GM19239 (cell line): ENCODE data around the gene CR1.
"Not testable (repeated sequence)": the region's sequence is repeated elsewhere in the genome, so short reads cannot be mapped to it uniquely, and the experiment has no call there.

Experiments
- DNase-seq: peaks from one replicate; pipeline ENCODE4 v3.0.0; 2011; ENCODE audit warnings: low spot score; ENCODE audit not compliant: insufficient read length
- FAIRE-seq: peaks from 2 replicates; lab custom pipeline; 2011; peaks lifted over from hg19 to GRCh38; lab: Jason Lieb, UNC

CR1 gene

DNA sequence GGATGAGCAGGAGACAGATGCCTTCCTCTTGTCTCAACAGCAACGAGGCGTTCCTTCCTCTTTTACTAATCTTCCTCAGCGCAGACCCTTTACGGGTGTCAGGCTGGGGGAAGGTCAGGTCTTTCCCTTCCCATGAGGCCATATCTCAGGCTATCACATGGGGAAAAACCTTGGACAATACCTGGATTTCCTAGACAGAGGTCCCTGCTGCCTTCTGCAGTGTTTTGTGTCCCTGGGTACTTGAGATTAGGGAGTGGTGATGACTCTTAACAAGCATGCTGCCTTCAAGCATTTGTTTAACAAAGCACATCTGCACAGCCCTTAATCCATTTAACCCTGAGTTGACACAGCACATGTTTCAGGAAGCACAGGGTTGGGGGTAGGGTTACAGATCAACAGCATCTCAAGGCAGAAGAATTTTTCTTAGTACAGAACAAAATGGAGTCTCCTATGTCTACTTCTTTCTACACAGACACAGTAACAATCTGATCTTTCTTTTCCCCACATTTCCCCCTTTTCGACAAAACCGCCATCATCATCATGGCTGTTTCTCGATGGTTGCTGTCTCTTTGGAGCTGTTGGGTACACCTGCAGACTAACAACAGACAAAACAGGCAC, 139.7 kb downstream of the CR1 start:
- DNase-seq = not testable (repeated sequence)

DNA sequence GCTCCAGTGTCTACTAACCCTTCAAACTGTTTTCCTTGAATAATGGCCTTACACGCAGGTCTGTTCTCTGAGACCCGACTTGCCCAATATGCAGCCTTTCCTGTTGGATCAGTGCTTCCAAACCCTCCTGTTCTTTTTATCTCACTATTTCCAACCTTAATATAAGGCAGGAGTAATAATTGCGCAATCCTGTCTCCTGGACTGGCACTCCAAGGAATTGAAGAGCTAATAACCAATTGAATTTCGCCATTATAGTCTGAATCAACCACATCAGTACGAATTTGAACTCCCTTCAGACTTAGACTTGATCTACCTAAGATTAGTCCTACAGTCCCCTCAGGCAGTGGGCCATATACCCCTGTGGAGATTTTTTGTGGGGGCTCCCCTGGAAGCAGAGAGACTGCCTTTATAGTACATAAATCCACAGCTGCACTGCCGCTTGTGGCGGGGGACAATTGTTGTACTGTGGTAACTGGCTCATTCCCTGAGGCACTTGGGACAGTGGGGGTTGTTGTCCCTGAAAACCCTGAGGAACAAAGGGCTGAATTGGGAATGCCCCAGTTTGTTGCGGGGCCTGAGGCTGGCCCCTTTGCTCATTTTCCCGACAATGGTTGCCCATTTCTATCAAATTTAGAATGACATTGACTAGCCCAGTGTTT, 142.7 kb downstream of the CR1 start:
- not testable (repeated sequence) for FAIRE-seq, DNase-seq

More for the DNA sequence above, 139.7 kb downstream of the CR1 start:
- not testable (repeated sequence) for FAIRE-seq

- FAIRE-seq, DNase-seq: not testable (repeated sequence)
Observed at GRCh38 chr1:207639362-207639761, 143.4 kb downstream of the CR1 start.

DNA sequence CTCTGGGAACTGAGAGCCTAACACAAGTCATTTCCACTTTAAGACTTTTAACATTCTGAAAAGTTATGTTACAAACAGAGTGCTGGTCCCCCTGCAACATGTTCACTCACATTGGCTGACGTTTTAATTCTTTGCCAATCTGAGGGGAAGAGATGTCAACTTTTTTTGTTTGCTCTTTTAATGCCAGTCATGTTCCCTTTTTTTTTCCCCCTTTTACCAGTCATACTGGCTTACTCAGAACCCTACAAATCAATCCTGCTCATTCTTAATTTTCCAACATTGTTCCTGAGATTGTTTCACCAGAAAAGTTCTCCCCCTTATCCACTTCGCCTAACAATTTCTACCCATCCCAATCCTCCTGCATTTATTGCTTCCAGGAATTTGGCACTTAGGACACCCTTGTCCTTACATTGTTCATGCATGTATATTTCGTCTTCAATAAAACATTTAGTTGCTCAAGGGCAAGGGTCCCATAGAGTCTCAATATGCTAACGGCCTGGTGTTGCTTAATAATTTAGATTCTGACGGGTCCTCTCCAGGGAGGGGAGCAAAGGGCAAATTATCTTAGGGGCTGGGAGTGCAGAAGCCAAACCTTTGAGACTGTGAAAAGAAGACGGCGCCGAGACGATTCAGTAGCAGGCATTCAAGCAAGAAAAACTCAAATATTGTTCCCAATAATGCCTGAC, 148.4 kb downstream of the CR1 start:
- FAIRE-seq (peak; percentile 56), DNase-seq (no peak)

DNA sequence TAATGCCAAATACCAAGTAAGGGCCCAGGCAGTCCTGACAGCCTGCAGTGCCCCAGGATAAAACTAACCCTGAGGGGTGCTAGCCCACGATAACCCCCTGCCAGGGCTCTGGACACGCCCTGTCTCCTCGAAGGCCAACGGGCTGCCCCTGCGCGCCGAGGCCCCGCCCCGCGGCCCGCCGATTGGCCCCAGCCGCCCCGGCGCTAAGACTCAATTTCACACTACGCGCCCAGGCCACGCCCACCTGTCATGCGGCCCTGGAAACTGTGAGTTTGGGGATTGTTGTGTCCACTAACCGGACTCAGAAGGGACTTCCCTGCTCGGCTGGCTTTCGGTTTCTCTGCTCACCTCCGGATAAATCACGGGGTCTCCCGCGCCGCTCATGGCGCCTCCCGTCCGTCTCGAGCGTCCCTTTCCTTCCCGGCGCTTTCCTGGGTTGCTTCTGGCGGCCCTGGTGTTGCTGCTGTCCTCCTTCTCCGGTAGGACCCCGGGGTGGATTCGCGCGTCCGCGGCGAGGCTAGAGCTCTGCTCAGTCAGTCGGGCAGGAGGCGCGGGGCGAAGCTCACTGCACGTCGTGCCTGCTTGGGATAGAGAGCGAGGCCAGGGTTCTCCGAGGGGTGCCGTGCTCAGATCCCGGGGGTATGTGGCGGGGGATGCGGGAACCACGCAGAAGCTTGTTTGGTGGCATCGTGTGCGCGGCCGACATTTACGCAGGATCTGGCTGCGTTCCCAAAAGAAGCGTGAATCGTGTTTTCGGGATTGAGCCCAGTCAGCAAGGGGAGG, 149.1 kb downstream of the CR1 start, which contains the start of gene CR1L:
Gene CR1L, plus strand, starts transcription at position 282 of the 783 bp plus-strand sequence. Its CDS starts 101 bp downstream, at position 383.
- peak; percentile 50 for DNase-seq
- peak; percentile 67 for FAIRE-seq

GRCh38 chr1:207645635-207646081, 149.7 kb downstream of the CR1 start:
- no peak for DNase-seq

GRCh38 chr1:207646171-207646570, 150.2 kb downstream of the CR1 start:
- FAIRE-seq (no peak), DNase-seq (no peak)

More at GRCh38 chr1:207645635-207646081, 149.7 kb downstream of the CR1 start:
- FAIRE-seq = no peak

DNA sequence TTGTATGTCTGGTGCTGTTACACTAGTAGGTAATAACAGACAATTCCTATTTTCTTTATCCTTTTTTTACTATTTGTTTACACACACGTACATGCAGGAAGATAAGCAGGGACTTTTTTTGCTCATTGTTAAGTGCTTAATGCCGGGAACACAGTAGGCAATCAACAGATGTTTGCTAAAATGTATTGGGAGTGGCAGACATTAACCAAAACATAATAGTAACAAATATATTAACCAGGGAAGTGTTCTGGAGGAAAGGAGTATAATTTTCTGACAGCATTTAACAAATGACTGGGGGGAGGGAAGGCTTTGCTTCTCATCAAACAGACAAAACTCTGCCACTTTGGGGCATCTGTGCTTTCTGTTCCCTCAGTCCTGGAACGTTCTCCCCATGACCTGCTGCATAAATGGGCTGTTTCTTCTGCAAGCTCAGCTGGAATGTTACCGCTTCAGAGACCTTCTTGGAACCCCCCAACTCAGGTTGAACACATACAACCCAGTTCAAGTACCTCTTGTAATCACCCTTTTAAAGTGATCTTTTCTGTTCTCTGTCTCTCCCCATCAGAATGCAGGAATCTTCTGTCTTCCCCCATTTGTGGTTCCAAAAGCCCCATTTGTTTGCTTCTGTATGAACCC, 151.1 kb downstream of the CR1 start:
- DNase-seq = no peak
- FAIRE-seq = no peak

DNA sequence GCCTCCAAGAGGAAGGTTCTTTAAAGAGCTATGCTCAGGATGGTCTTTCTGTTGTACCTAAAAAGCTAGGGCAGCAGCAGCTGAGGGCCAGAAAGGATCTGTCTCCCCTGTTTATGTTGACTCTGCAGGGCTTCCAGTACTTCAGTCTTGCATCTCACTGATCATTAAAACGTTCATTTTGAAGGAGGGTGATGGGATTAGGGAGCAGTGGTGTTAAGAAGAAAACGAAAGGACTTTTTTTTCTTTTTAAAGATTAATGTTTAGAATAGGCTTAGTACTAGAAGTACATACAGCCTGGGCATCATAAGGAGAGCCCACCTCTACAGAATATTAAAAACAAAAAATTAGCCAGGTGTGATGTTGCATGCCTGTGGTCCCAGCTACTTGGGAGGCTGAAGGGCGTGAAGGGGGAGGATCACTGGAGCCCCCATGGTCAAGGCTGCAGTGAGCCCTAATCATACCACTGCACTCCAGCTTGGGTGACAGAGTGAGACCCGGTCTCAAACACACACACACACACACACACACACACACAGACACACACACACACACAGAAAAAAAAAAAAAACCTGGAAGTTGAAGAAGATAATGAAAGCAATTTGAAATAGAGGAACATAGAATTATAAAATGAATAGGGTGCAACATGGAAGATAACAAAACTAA, 151.8 kb downstream of the CR1 start:
- FAIRE-seq = peak; percentile 26
- DNase-seq = no peak

- no peak for FAIRE-seq
- DNase-seq = no peak
Observed at GRCh38 chr1:207648334-207649209, 152.6 kb downstream of the CR1 start.

DNA sequence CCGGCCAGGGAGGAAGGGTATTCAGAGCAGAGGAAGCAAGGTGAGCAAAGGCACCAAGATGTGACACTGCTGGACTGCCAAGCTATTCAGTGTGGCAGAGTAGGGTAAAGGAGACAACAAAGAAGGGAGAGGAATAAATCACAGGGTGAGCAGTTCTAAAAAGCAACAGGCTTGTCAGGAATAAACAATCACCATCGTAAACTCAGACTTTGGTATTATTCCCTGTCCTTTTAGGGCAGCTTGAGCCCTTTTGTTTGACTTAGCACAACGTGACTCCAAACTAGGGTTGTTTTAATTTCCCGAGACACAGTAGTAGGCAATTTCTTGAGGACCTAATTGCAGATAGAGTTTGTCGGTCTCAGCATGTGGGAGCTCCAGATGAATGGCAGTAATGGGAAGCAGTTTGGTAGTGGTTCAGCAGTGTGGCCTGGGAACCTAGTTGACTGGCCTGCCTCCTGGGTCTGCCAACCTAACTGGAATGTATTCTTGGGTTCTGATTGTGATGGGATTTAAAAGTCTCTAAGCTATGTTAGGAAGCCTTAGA, 153.3 kb downstream of the CR1 start:
- DNase-seq (no peak), FAIRE-seq (no peak)

DNA sequence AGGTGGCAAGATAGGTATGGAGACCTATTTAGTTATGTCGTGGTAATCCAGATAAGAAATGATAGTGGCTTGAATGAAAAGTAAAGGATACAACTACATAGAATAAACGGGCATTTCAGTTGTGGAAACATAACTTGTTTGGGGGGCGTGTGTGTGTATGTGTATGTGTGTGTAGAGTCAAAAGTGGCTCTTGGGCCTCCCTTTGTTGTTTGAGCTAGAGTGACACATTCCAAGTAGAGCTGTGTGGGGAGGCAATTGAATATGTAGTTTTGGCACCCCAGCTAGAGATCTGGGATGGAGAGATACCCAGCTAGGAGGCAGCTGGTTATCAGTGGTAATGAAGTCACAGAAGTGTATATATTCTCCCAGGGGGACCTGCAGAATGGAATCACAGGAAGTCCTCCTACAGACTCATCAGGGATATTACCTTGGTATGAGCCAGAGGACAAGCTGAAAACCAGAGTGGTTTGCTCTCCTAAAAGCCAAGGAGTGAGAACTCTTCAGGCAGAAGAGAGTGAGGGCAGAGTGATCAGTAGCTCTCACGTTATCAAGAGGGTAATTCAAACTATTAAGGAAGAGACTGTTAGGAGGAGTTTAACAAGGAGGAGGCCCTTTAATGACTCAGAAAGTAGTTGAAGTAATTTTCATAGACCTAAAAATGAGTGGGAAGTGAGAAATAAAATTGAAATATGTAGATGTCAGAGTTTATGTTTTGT, 154.1 kb downstream of the CR1 start:
- FAIRE-seq (no peak), DNase-seq (no peak)

- FAIRE-seq = no peak
- no peak for DNase-seq
Observed at GRCh38 chr1:207651583-207651982, 155.6 kb downstream of the CR1 start.

DNA sequence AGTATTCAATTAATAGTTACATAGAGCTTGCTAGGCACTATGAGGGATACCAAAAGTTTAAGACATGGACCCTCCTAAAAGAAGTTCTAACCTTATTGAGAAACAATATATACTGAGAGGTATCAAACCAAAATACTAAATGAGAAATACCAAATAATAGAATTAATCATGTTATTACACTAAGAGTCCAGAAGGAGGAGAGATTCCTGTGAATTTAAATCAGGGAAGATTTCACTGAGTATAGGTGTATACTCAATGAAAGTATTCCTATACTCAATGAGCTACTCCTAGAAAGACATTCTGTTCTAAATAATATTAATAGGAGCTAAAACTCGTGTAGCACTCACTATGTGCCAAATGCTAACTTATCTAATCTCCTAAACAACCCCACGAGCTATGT, 158.4 kb downstream of the CR1 start:
- DNase-seq = no peak
- no peak for FAIRE-seq

DNA sequence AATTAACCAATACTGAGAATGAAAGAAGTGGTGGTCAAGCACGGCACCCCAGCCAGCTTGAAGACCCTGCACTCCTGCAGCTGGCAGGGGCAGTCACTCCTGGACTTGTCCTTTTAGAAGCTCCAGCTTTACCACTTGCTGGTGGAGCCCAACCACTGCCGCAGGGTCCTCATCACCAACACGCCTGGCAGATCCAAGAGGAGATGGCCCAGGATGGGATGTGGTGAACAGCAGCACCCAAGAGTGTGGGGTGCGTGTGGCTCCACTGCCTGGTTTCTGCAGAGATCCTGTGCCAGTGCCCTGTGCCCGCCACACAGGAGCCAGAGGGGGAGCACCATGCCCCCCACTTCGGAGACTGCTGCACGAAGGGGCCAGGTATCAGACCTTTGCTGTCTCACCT, 162.5 kb downstream of the CR1 start:
- no peak for FAIRE-seq

DNA sequence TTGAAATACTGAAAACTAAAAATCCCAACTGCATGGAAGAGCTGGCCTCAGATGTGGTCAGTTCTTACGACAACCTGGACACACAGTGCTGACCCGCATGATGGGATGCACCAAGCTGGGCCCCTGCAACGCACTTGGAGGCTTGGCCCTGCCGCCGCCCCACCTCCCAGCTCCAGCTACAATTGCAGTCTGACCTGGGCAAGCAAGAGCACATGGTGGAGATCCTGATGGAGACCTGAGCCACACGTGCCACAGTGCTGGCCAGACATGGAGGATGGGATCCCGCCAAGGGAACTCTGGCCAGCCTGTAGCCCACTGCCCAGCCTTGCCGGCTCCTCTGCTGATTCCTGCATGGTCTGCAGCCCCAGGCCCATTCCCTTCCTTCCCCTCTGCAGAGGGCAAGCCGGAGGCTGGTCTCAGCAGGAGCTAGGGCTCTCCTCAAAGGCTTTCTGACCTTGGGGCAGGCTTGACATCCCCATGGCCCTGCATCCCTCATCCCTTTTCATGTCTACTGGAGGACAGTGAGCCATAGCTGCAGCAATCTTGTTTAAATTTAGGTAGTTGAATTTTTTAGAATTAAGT, 163.0 kb downstream of the CR1 start:
- FAIRE-seq (no peak), DNase-seq (no peak)

More for the DNA sequence above, 162.5 kb downstream of the CR1 start:
- no peak for DNase-seq

DNA sequence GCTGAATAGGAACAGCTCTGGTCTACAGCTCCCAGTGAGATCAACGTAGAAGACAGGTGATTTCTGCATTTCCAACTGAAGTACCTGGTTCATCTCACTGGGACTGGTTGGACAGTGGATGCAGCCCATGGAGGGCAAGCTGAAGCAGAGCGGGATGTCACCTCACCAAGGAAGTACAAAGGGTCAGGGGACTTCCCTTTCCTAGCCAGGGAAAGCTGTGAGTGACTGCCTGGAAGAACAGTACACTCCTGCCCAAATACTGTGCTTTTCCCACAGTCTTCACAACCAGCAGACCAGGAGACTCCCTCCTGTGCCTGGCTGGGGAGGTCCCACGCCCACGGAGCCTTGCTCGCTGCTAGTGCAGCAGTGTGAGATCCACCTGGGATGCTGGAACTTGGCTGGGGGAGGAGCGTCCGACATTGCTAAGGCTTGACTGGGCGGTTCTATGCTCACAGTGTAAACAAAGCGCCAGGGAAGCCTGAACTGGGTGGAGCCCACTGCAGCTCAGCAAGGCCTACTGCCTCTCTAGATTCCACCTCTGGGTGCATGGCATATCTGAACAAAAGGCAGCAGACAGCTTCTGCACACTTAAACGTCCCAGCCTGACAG, 163.7 kb downstream of the CR1 start:
- DNase-seq = no peak
- FAIRE-seq = no peak
